Left colon (tissue), 2 donors: ENCODE data around the gene LRRN3. TPM values are rescaled to one million over a fixed set of nuclear protein-coding genes. Genes with fewer than 3 reads are reported as not detected.

Experiments
- ATAC-seq: fragments of 200-7000 bp; cut with Tn5 transposase; one replicate; pipeline ENCODE4 v1.9.1; 2020; ENCODE audit warnings: mild to moderate bottlenecking, moderate library complexity
- DNase-seq, 2 donors: peaks; one replicate each; pipeline ENCODE4 v3.0.0-alpha.2; 2020
- intact Hi-C, 2 donors: fragments of 100-400 bp; cut with DNase I in 1 of 2; cut with micrococcal nuclease in 1 of 2; formaldehyde crosslinking; loops; one replicate each; pipeline versions ENCODE4 v1.11.2 to v1.14.0; 2022; cut with DNase I, micrococcal nuclease
- total RNA-seq, 2 donors: library from RNA; stranded (reverse); fragmentation: NEBNext Ultra II Directional; extraction: Animal tissue kit (Norgen Biotek cat#: 25700); gene quantifications; one replicate each; pipeline ENCODE4 v1.2.1, GENCODE V29; 2021
- donor health status: DM: no; HTN: no; CAD: no.
- donor health status: DM: yes; HTN: yes; CAD: no.

LRRN3 gene
- total RNA-seq, 2 donors from 2014 or later, result 0.09 to 0.20 TPM

GRCh38 chr7:111138586-111138985 is 47.7 kb downstream of the LRRN3 start:
- ATAC-seq (no peak), DNase-seq (no peak)
- intact Hi-C loops, result no loop called here

DNA sequence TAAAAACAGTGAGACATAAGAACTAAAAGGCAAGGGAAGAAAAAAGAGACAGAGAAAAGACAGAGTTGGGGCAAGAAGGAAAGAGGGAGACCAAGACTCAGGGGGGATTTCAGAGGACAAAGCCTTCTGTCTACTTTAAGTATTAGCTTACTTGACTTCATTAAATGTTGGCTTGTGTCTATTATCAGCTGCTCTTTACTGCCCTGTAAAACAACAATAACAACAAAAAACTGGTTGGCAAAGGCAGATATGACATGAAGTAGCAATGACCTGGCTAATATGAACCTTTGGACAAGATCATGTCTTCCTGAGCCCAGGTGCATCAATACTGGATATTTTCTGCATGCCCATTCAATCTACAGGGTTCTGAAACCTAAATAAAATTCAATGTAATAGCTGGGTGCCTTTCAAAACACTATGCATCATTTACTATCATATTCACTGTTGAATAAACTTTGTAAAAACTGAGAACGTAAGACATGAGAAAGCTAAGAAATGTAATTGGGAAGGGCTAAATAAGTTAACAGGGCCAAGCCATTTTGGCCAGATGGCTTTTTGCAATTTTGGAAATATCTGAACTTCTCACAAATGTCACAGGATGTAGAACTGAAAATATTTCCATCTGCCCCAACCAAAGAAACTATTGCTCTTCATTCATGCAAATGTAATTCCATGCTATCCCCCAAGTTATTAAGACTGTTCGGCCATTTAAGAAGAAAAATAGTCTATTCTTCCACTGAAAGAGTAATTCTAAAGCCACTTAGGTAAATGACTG is 49.4 kb downstream of the LRRN3 start:
- ATAC-seq (no peak), DNase-seq (no peak)
- intact Hi-C loops, result no loop called here

DNA sequence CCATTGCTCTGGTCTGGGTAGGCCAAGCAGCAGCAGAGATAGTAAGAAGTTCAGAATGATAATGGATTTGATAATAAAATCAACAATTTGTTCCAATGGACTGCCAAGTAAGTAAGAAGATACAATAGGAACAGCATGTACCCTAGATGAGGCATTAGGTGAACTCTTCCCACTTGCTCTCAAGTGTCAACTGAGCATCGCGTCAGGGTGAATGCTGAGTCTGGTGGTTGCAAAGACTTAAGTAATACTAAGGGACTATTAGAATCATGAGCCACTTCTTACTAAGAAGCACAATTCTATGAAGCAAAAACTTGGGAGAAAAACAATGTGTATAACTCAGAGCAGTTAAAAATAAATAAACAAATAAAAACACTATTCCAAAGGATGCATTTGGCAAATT is 54.5 kb downstream of the LRRN3 start:
- ATAC-seq, result no peak
- DNase-seq, result no peak
- intact Hi-C loops, result no loop called here

- intact Hi-C loops, result no loop called here
- DNase-seq (no peak), ATAC-seq (no peak)
These were observed 55.2 kb downstream of the LRRN3 start for GRCh38 chr7:111146136-111146535.

DNA sequence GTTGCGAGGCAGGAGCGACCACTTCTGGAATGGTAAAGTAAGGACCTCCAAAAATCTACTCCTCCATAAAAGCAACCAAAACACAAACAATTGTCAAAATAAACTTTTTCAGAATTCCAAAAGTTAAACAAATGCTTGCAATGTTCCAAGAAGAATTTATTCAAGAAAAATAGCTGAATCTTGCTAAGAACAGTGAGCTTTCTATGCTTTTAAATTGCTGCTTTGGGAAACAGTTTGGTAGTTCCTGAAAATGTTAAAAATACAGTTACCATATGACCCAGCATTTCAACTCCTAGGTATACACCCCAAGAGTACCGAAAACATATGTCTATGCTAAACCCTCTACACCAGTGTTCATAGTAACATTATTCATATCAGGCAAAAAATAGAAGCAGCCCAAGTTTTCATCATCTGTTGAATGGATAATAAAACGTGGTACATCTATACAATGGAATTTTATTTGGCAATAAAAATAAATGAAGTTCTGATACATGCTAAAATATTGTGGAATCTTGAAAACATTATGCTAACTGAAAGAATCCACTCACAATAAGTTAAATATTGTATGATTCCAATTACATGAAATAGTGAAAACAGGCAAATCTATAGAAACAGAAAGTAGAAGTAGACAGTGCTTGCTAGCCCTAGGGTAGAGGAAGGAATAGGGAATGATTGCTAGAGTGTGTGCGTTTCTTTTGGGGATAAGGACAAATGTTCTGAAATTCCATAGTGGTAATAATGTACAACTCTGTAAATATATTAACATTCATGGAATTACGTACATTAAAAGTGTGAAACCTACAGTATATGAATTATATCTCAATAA is 57.0 kb downstream of the LRRN3 start:
- intact Hi-C loops, result no loop called here
- no peak for DNase-seq
- no peak for ATAC-seq

- intact Hi-C loops, result no loop called here
- DNase-seq (no peak), ATAC-seq (no peak)
These were observed 59.8 kb downstream of the LRRN3 start for GRCh38 chr7:111150709-111151108.

DNA sequence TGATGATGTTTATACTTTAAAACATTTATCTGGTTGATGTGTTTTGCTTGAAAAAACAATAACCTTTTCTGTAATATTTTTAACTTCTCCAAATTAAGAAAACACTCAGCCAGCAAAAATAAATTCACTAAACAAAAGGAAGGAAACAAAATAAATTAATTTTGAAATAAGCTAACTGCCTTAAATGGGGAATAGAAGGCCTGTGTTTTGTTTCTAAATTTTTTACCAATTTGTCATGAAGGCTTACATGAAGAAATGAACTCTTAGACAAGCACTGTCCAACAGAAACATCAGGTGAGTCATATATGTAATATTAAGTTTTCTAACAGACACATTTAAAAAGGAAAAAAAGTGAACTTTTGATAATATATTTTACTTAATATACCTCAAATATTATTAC is 68.5 kb downstream of the LRRN3 start:
- no peak for ATAC-seq
- intact Hi-C loops, result no loop called here
- no peak for DNase-seq

GRCh38 chr7:111160297-111160696 is 69.4 kb downstream of the LRRN3 start:
- DNase-seq (no peak), ATAC-seq (no peak)
- intact Hi-C loops, result no loop called here

DNA sequence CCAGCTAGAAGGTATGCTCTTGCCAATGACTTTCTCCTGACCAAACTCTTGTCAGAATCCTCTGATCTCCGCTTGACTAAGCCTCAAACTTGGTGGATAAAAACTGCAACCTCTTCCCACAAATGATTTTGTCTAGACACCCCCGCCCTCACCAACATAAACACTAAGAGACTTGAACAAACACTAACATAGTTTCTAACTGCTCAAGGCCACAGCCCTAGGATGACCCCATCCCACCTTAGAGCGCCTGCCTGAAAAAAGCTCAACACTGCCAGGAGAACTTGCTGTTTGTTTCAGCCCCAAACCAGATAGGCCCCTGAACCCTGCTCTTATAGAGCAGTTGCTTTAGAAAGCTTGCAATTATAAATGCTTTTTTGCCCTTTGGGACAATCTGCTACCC is 71.8 kb downstream of the LRRN3 start:
- DNase-seq (no peak), ATAC-seq (no peak)
- intact Hi-C loops, result no loop called here

DNA sequence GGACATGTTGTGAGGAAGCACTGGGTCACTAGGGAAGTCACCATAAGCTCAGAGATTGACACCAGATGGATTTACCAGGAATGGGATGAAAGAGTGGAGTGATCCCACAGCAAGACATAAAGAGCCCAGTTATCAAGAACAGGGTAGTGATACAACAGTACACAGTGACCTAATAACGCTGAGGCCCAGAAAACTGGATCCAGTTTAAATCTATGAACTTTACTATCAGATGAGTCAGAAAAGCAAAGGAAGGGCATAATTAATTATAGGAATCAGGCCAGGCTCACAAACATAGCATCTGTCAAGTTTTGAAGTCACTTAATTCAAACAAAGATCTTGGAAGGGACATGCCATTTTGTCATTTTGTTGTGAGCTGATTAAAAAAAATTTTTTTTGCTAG is 73.5 kb downstream of the LRRN3 start:
- no peak for ATAC-seq

DNA sequence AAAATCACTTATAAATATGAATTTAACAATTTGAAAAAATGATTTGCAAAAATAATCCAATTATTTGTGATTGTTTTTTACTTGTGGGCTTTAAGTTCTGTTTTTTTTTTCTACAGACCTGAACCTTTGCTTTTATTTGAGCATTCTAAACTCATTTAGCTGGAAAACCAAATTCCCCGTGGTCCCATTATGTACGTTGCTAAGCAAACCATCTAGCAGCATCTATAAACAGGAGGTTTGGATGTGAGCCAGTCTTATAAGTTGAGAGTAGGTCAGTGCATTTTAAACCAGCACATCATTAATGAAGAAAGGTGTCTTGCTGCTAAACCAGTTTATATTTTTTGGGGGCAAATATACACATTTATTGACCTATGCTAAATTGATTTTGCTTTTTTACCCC is 77.3 kb downstream of the LRRN3 start:
- ATAC-seq (no peak), DNase-seq (no peak)
- intact Hi-C loops, result no loop called here

More for the DNA sequence above, 73.5 kb downstream of the LRRN3 start:
- DNase-seq, result no peak
- intact Hi-C loops, result no loop called here

DNA sequence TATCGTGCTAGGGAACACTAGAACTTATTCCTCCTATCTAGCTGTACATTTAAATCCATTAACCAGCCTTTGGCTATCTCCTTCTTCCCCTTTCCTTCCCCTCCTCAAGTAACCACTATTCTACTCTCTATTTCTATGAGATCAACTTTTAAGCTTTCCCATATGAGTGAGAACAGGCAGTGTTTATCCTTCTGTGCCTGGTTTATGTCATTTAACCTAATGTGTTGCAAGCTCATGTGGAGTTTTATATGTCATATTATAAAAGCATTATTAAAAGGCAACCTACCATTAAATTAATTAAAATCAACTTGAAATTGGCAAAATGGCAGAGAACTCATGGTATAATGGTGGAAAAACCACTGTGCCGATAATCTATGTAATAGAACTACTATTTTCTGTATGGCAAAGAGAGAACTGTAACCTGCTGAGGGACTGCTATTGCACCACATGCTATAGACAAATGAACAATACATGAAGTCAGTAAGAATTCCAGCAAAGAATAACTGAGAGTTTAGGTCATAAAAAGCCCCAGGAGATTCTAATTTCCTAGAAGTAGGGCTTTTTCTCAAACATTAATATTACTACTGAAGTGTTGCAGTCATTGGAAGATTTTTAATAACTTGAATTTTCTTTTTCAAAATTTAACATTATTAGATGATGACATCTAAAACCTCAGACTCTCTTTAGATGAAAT is 81.8 kb downstream of the LRRN3 start:
- ATAC-seq, result no peak
- intact Hi-C loops, result no loop called here
- DNase-seq, result no peak

DNA sequence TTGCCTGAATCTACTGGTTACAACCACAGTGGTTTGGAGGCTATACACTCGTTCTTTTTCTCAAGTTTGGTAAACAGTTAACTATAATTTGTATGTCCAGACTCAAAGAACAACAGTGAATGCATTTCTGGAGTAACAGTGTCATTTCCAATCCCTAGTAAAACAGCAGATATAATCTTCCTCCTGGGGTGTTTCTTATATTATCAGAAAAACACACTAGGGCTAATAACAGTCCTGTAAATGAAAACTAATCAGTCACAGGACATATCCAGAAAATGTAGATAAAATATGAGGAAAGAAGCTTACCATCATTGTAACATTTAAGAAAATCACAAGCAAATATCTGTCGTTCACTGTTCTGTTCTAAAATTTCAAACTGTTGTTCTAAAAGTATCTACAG is 82.6 kb downstream of the LRRN3 start:
- no peak for DNase-seq
- intact Hi-C loops, result no loop called here
- ATAC-seq, result no peak

- ATAC-seq, result no peak
- intact Hi-C loops, result no loop called here
- no peak for DNase-seq
These were observed 83.1 kb downstream of the LRRN3 start for GRCh38 chr7:111173990-111174389.

DNA sequence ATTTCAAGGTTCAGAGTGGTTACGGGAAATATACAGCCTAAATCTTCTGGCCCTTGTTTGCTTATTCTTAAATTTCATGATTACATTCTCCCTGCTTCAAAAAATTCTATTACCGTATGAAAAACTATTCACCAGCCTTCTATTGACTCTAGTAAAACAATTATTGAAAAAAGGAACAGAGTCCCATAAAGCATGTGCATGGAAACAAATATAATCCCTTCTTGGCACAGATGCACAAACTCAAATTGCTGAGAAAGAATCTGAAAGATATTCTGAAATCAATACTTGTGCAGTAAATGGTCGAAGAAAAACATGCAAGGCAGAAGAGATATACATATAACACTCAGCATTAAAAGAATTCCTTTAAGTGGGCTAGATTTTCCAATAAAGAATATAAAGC is 83.6 kb downstream of the LRRN3 start:
- ATAC-seq (no peak), DNase-seq (no peak)
- intact Hi-C loops, result no loop called here
